Trophoblast cell (in vitro differentiated cells and primary cell): ENCODE data around the gene FRMD6.

Experiments
- DNase-seq, 2 donors: peaks; one replicate each; pipeline ENCODE4 v3.0.0-alpha.2; 2016
- H2AFZ ChIP-seq: 2 replicates; pipeline ENCODE4 v1.6.1; 2013; ENCODE audit warnings: low read length, moderate library complexity, mild to moderate bottlenecking; ENCODE audit not compliant: insufficient read depth, poor library complexity
- H2AK5ac ChIP-seq: 2 replicates; pipeline ENCODE4 v1.6.1; 2013; ENCODE audit warnings: mild to moderate bottlenecking, low read length
- H2BK120ac ChIP-seq: 2 replicates; pipeline ENCODE4 v1.6.1; 2013; ENCODE audit warnings: low read length, mild to moderate bottlenecking, moderate library complexity; ENCODE audit not compliant: insufficient read depth, poor library complexity
- H2BK12ac ChIP-seq: 2 replicates; pipeline ENCODE4 v1.6.1; 2013; ENCODE audit warnings: mild to moderate bottlenecking, low read length, moderate library complexity
- H2BK5ac ChIP-seq: 2 replicates; pipeline ENCODE4 v1.6.1; 2013; ENCODE audit warnings: low read length, low read depth, moderate library complexity, mild to moderate bottlenecking; ENCODE audit not compliant: poor library complexity
- H3K14ac ChIP-seq: 2 replicates; pipeline ENCODE4 v1.6.1; 2013; ENCODE audit warnings: mild to moderate bottlenecking, low read length
- H3K18ac ChIP-seq: 2 replicates; pipeline ENCODE4 v1.6.1; 2013; ENCODE audit warnings: mild to moderate bottlenecking, low read length
- H3K23ac ChIP-seq: 2 replicates; pipeline ENCODE4 v1.6.1; 2013; ENCODE audit warnings: low read length
- H3K27ac ChIP-seq: 2 replicates; pipeline ENCODE4 v1.5.1; 2013; ENCODE audit warnings: low read depth, mild to moderate bottlenecking, inconsistent platforms, low read length, moderate library complexity
- H3K27me3 ChIP-seq: 2 replicates; pipeline ENCODE4 v1.6.1; 2013; ENCODE audit warnings: inconsistent platforms, mild to moderate bottlenecking, low read length, moderate library complexity; ENCODE audit not compliant: insufficient read depth
- H3K36me3 ChIP-seq, 2 experiments: 1 replicate in 1 of 2; 2 replicates in 1 of 2; pipeline ENCODE4 v1.6.1; 2013; ENCODE audit warnings: low read length in 2 of 2, mild to moderate bottlenecking in 2 of 2, moderate library complexity in 1 of 2; ENCODE audit not compliant: insufficient read depth in 2 of 2, control insufficient read depth in 1 of 2
- H3K4ac ChIP-seq: 2 replicates; pipeline ENCODE4 v1.6.1; 2013; ENCODE audit warnings: low read depth, mild to moderate bottlenecking, low read length, moderate library complexity
- H3K4me1 ChIP-seq, 2 experiments: 1 replicate in 1 of 2; 2 replicates in 1 of 2; pipeline ENCODE4 v1.6.1; 2013; ENCODE audit warnings: low read length in 2 of 2, mild to moderate bottlenecking in 2 of 2, moderate library complexity in 1 of 2; ENCODE audit not compliant: insufficient read depth in 2 of 2, control insufficient read depth in 1 of 2
- H3K4me2 ChIP-seq: 2 replicates; pipeline ENCODE4 v1.6.1; 2013; ENCODE audit warnings: inconsistent platforms, mild to moderate bottlenecking, low read length, moderate library complexity
- H3K4me3 ChIP-seq: 2 replicates; pipeline ENCODE4 v1.5.1; 2013; ENCODE audit warnings: mild to moderate bottlenecking, low read depth, low read length, inconsistent platforms
- H3K79me1 ChIP-seq: one replicate; pipeline ENCODE4 v1.6.1; 2013; ENCODE audit warnings: low read length
- H3K79me2 ChIP-seq: 2 replicates; pipeline ENCODE4 v1.6.1; 2013; ENCODE audit warnings: low read length, mild to moderate bottlenecking; ENCODE audit not compliant: control insufficient read depth, insufficient read depth, poor library complexity
- H3K9ac ChIP-seq: 2 replicates; pipeline ENCODE4 v1.6.1; 2013; ENCODE audit warnings: mild to moderate bottlenecking, low read length
- H3K9me3 ChIP-seq: 2 replicates; pipeline ENCODE4 v1.6.1; 2013; ENCODE audit warnings: low read depth, mild to moderate bottlenecking, control low read depth, inconsistent platforms, low read length; ENCODE audit not compliant: insufficient read depth
- H4K12ac ChIP-seq: 2 replicates; pipeline ENCODE4 v1.6.1; 2013; ENCODE audit warnings: low read depth, mild to moderate bottlenecking, low read length, moderate library complexity
- H4K8ac ChIP-seq: 2 replicates; pipeline ENCODE4 v1.6.1; 2013; ENCODE audit warnings: low read depth, mild to moderate bottlenecking, low read length, moderate library complexity
- H4K91ac ChIP-seq: one replicate; pipeline ENCODE4 v1.6.1; 2013; ENCODE audit warnings: low read depth, mild to moderate bottlenecking, low read length, moderate library complexity
- WGBS: extraction: QIAGEN DNeasy Blood & Tissue Kit; methylation state at CpG from one replicate; pipeline ENCODE4 v1.1.7; 2013; ENCODE audit warnings: missing lambda C conversion rate; ENCODE audit not compliant: insufficient read length, insufficient coverage; ENCODE audit errors: extremely low coverage; 5-methylcytosine and 5-hydroxymethylcytosine counted together

The FRMD6 gene

GRCh38 chr14:51610771-51611170 is 40.9 kb upstream of the FRMD6 start:
- Histone ChIP-seq H2BK12ac (no peak overlapping the region), H3K14ac (no peak overlapping the region)
- no CpG with 5 or more reads among the region's 1 CpG for WGBS

DNA sequence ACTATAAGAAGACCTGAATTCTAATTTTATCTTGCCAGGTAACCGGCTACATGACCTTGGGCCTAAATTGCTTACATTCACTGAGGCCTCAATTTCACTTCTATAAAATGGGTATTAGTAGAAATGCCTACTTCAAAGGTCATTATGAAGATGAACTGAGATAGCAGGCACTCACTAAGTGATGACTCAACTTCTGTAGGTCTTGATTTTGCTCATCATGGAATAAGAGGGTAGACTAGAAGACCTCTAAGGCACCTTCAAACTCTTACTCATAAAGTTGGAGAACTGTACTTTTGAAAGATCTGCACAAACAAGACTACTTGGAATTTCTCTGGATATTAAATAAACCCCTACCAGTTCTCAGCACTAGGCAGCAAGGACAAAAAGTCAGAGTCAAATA is 39.3 kb upstream of the FRMD6 start:
- Histone ChIP-seq H3K9me3 (no peaks in the 10 kb centered on the region), H3K4me2 (no peak overlapping the region), H3K27ac (no peak overlapping the region), H2AK5ac (no peak overlapping the region), H3K4me1 (peaks cover 20 to 26% of the 10 kb centered on the region in 2 experiments), H3K23ac (no peak overlapping the region), H3K14ac (no peak overlapping the region), H2BK5ac (no peak overlapping the region), H4K12ac (no peak overlapping the region), H3K27me3 (no peaks in the 10 kb centered on the region), H3K4me3 (no peak overlapping the region), H3K79me2 (peaks cover 3% of the 10 kb centered on the region), H3K36me3 (no peaks in the 10 kb centered on the region), H2AFZ (no peak overlapping the region), H3K9ac (no peak overlapping the region), H3K18ac (no peak overlapping the region), H3K79me1 (peaks cover 20% of the 10 kb centered on the region), H4K8ac (no peak overlapping the region), H2BK12ac (no peak overlapping the region), H3K4ac (no peak overlapping the region), H4K91ac (no peak overlapping the region), H2BK120ac (no peak overlapping the region)
- DNase-seq: no peak
- WGBS: no CpG with 5 or more reads among the region's 1 CpG

More at GRCh38 chr14:51610771-51611170, 40.9 kb upstream of the FRMD6 start:
- H3K23ac ChIP-seq: no peak overlapping the region
- H2BK120ac ChIP-seq: no peak overlapping the region
- no peaks in the 10 kb centered on the region for H3K27me3 ChIP-seq
- peaks cover 29% of the 10 kb centered on the region for H3K79me1 ChIP-seq
- peaks cover 16 to 31% of the 10 kb centered on the region in 2 experiments for H3K4me1 ChIP-seq
- no peak overlapping the region for H3K9ac ChIP-seq
- H3K18ac ChIP-seq: no peak overlapping the region
- H4K8ac ChIP-seq: no peak overlapping the region
- no peaks in the 10 kb centered on the region for H3K36me3 ChIP-seq
- DNase-seq: no peak
- H3K4me3 ChIP-seq: no peak overlapping the region
- no peak overlapping the region for H3K27ac ChIP-seq
- H4K91ac ChIP-seq: no peak overlapping the region
- H2AFZ ChIP-seq: no peak overlapping the region
- H3K4me2 ChIP-seq: no peak overlapping the region
- no peak overlapping the region for H4K12ac ChIP-seq
- H3K79me2 ChIP-seq: peaks cover 3% of the 10 kb centered on the region
- no peaks in the 10 kb centered on the region for H3K9me3 ChIP-seq
- no peak overlapping the region for H2AK5ac ChIP-seq
- H3K4ac ChIP-seq: no peak overlapping the region
- H2BK5ac ChIP-seq: no peak overlapping the region

GRCh38 chr14:51613416-51613815 is 38.3 kb upstream of the FRMD6 start:
- WGBS: no CpG with 5 or more reads among the region's 3 CpGs
- Histone ChIP-seq H3K18ac (no peak overlapping the region), H3K4me1 (peaks cover 18 to 22% of the 10 kb centered on the region in 2 experiments), H3K4me3 (no peak overlapping the region), H2BK12ac (no peak overlapping the region), H3K79me2 (peaks cover 3% of the 10 kb centered on the region), H3K4me2 (no peak overlapping the region), H4K91ac (no peak overlapping the region), H3K4ac (no peak overlapping the region), H4K8ac (no peak overlapping the region), H3K36me3 (no peaks in the 10 kb centered on the region), H3K27me3 (no peaks in the 10 kb centered on the region), H2BK5ac (no peak overlapping the region), H3K14ac (no peak overlapping the region), H2BK120ac (no peak overlapping the region), H3K79me1 (peaks cover 17% of the 10 kb centered on the region), H2AK5ac (no peak overlapping the region), H3K23ac (no peak overlapping the region), H3K27ac (no peak overlapping the region), H3K9me3 (no peaks in the 10 kb centered on the region), H2AFZ (no peak overlapping the region), H3K9ac (no peak overlapping the region), H4K12ac (no peak overlapping the region)
- no peak for DNase-seq

GRCh38 chr14:51614707-51615106 is 37.0 kb upstream of the FRMD6 start:
- Histone ChIP-seq H3K9me3 (no peaks in the 10 kb centered on the region), H4K12ac (no peak overlapping the region), H3K79me1 (peaks cover 9% of the 10 kb centered on the region), H3K27me3 (no peaks in the 10 kb centered on the region), H3K27ac (no peak overlapping the region), H3K23ac (no peak overlapping the region), H3K4me1 (peaks cover 10 to 12% of the 10 kb centered on the region in 2 experiments), H2AFZ (no peak overlapping the region), H4K8ac (no peak overlapping the region), H3K18ac (no peak overlapping the region), H2BK12ac (no peak overlapping the region), H2AK5ac (no peak overlapping the region), H3K4ac (no peak overlapping the region), H2BK5ac (no peak overlapping the region), H4K91ac (no peak overlapping the region), H3K9ac (no peak overlapping the region), H3K14ac (no peak overlapping the region), H3K4me2 (no peak overlapping the region), H3K36me3 (no peaks in the 10 kb centered on the region), H3K79me2 (no peaks in the 10 kb centered on the region), H3K4me3 (no peak overlapping the region), H2BK120ac (no peak overlapping the region)
- no peak for DNase-seq
